Aorta (tissue), 5 donors: Measurements from ENCODE around the gene AP1S3. TPM values are rescaled to one million over a fixed set of nuclear protein-coding genes. Genes with fewer than 3 reads are reported as not detected.

Experiments
- ATAC-seq: fragments of 200-7000 bp; cut with Tn5 transposase; one replicate; pipeline ENCODE4 v1.9.1; 2022; ENCODE audit warnings: moderate library complexity; ENCODE audit not compliant: low FRiP score
- DNase-seq, 2 donors: peaks; one replicate each; pipeline ENCODE4 v3.0.0-alpha.2; 2020
- H3K27ac ChIP-seq, 2 donors: one replicate each; pipeline ENCODE4 v1.5.1; 2013; ENCODE audit warnings: low read length in 2 of 2, mild to moderate bottlenecking in 2 of 2, moderate library complexity in 2 of 2, control low read depth in 1 of 2, inconsistent platforms in 1 of 2, low read depth in 1 of 2
- H3K27me3 ChIP-seq, 2 donors: one replicate each; pipeline ENCODE4 v1.6.1; 2013; ENCODE audit warnings: control low read depth in 1 of 2, low read length in 1 of 2, mild to moderate bottlenecking in 1 of 2, moderate library complexity in 1 of 2; ENCODE audit not compliant: insufficient read depth in 2 of 2, control insufficient read depth in 1 of 2
- H3K36me3 ChIP-seq, 2 donors: one replicate each; pipeline ENCODE4 v1.6.1; 2013; ENCODE audit warnings: control low read depth in 1 of 2, low read length in 1 of 2, mild to moderate bottlenecking in 1 of 2; ENCODE audit not compliant: insufficient read depth in 2 of 2, control insufficient read depth in 1 of 2
- H3K4me1 ChIP-seq, 2 donors: one replicate each; pipeline ENCODE4 v1.6.1; 2013; ENCODE audit warnings: low read length in 2 of 2, control low read depth in 1 of 2, mild to moderate bottlenecking in 1 of 2, moderate library complexity in 1 of 2; ENCODE audit not compliant: insufficient read depth in 2 of 2, control insufficient read depth in 1 of 2
- H3K4me3 ChIP-seq, 2 donors: one replicate each; pipeline ENCODE4 v1.5.1; 2013; ENCODE audit warnings: low read length in 2 of 2, control low read depth in 1 of 2, mild to moderate bottlenecking in 1 of 2
- H3K9me3 ChIP-seq: one replicate; pipeline ENCODE4 v1.6.1; 2013; ENCODE audit warnings: mild to moderate bottlenecking, low read length; ENCODE audit not compliant: control insufficient read depth
- WGBS, 2 donors: extraction: QIAGEN DNeasy Blood & Tissue Kit; methylation state at CpG; one replicate each; pipeline ENCODE4 v1.1.7; 2013; 5-methylcytosine and 5-hydroxymethylcytosine counted together
- intact Hi-C, 2 donors: fragments of 100-400 bp; cut with DNase I; formaldehyde crosslinking; loops; one replicate each; pipeline versions ENCODE4 v1.14.2 to v1.15.0; 2022
- polyA plus RNA-seq, 2 donors: library from polyadenylated mRNA; stranded (reverse); fragments of 200-250 nt; gene quantifications; one replicate each; pipeline ENCODE4 v1.2.3, GENCODE V29; 2013
- total RNA-seq, 2 donors: library from RNA; stranded (reverse); fragmentation: NEBNext Ultra II Directional; extraction: Animal tissue kit (Norgen Biotek cat#: 25700); gene quantifications; one replicate each; pipeline ENCODE4 v1.2.1, GENCODE V29; 2021
- donor health status: healthy with polysubstance abuse.
- donor health status: Bipolar disorder and iron deficiency.
- donor health status: DM: no; HTN: no; CAD: no.
- donor health status: DM: no; HTN: no; CAD: no.
- donor health status: DM: yes; HTN: yes; CAD: no.

The AP1S3 gene
- total and polyA plus RNA-seq, 4 donors = 0.26 to 2.0 (median 0.70) TPM

- intact Hi-C loops = no loop called here
- Histone ChIP-seq H3K4me1 (no peaks in the 10 kb centered on the region), H3K27ac (no peak overlapping the region), H3K36me3 (no peaks in the 10 kb centered on the region), H3K9me3 (no peaks in the 10 kb centered on the region), H3K27me3 (no peaks in the 10 kb centered on the region), H3K4me3 (no peak overlapping the region)
- WGBS, 2 donors = 90 to 96% methylated on average over 5 of the region's 5 CpGs
- no peak for DNase-seq
- ATAC-seq = no peak
Observed at GRCh38 chr2:223786236-223786635, 51.1 kb downstream of the AP1S3 start.

GRCh38 chr2:223784221-223784772, 53.1 kb downstream of the AP1S3 start:
- no peak for ATAC-seq
- 90 to 91% methylated on average over 5 of the region's 5 CpGs for whole genome bisulfite sequencing, 2 donors

DNA sequence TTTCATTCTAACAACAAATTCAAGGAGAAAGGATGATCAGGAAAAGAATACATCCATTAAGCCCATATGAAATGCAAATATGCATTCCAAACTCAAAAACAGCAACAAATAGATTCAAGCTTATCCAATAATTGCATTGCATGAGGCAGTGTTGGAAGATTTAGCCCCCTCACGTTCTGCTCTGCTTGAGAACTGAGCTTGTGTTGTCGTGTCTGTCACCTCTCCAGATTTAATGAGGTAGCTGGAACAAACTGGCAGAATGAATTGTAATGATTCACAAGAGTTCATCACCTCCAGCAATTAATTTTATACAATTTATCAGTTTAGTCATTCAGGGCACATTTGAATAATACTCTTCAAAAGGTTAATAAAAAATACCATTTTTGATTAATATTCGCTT, 54.8 kb downstream of the AP1S3 start:
- no peak overlapping the region for H3K4me3 ChIP-seq
- DNase-seq (no peak), ATAC-seq (no peak)
- intact Hi-C loops = no loop called here
- no peaks in the 10 kb centered on the region for H3K9me3 ChIP-seq
- H3K4me1 ChIP-seq = no peaks in the 10 kb centered on the region
- no peaks in the 10 kb centered on the region for H3K36me3 ChIP-seq
- WGBS, 2 donors = 88 to 89% methylated on average over 3 of the region's 3 CpGs
- H3K27ac ChIP-seq = no peak overlapping the region
- no peaks in the 10 kb centered on the region for H3K27me3 ChIP-seq

More at GRCh38 chr2:223784221-223784772, 53.1 kb downstream of the AP1S3 start:
- DNase-seq = no peak
- H3K4me3 ChIP-seq = no peak overlapping the region
- H3K4me1 ChIP-seq = no peaks in the 10 kb centered on the region
- intact Hi-C loops = no loop called here
- H3K27me3 ChIP-seq = no peaks in the 10 kb centered on the region
- H3K36me3 ChIP-seq = no peaks in the 10 kb centered on the region
- H3K27ac ChIP-seq = no peak overlapping the region
- H3K9me3 ChIP-seq = no peaks in the 10 kb centered on the region

DNA sequence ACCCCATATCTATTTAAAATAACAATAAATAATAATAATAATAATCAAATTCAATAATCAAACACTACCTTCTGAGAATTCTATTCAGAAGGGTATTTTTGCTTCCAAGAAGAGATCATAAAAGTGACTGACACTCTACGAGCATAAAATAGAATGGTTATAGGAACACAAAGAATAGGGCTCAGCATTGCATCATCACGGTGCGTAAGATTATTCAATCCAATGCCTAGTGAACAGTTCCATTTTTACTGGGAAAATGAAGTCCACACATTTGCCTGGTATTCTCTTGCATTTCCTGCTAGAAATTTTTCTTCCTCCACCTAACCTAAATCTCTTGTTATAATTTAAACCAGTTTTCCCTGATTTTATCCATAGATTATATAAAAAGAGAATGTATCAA, 55.8 kb downstream of the AP1S3 start:
- Histone ChIP-seq H3K27ac (no peak overlapping the region), H3K36me3 (no peaks in the 10 kb centered on the region), H3K27me3 (no peaks in the 10 kb centered on the region), H3K9me3 (no peaks in the 10 kb centered on the region), H3K4me3 (no peak overlapping the region), H3K4me1 (no peaks in the 10 kb centered on the region)
- WGBS, 2 donors = 95 to 98% methylated on average over 3 of the region's 3 CpGs
- ATAC-seq = no peak
- intact Hi-C loops = no loop called here
- no peak for DNase-seq

GRCh38 chr2:223779877-223780276, 57.5 kb downstream of the AP1S3 start:
- H3K27me3 ChIP-seq = no peaks in the 10 kb centered on the region
- DNase-seq = no peak
- no peak overlapping the region for H3K4me3 ChIP-seq
- H3K27ac ChIP-seq = no peak overlapping the region
- ATAC-seq = no peak
- H3K9me3 ChIP-seq = no peaks in the 10 kb centered on the region
- no peaks in the 10 kb centered on the region for H3K4me1 ChIP-seq
- H3K36me3 ChIP-seq = no peaks in the 10 kb centered on the region
- intact Hi-C loops = no loop called here
- 90 to 93% methylated on average over 7 of the region's 7 CpGs for WGBS, 2 donors

GRCh38 chr2:223774193-223774592, 63.2 kb downstream of the AP1S3 start:
- no peaks in the 10 kb centered on the region for H3K9me3 ChIP-seq
- no peak overlapping the region for H3K27ac ChIP-seq
- H3K27me3 ChIP-seq = no peaks in the 10 kb centered on the region
- ATAC-seq (no peak), DNase-seq (no peak)
- WGBS, 2 donors = 80 to 97% methylated on average over 8 of the region's 8 CpGs
- intact Hi-C loops = no loop called here
- no peaks in the 10 kb centered on the region for H3K36me3 ChIP-seq
- H3K4me3 ChIP-seq = no peak overlapping the region
- no peaks in the 10 kb centered on the region for H3K4me1 ChIP-seq

GRCh38 chr2:223772363-223772762, 65.0 kb downstream of the AP1S3 start:
- intact Hi-C loops = no loop called here
- DNase-seq = no peak
- no peak overlapping the region for H3K27ac ChIP-seq
- no peak overlapping the region for H3K4me3 ChIP-seq
- H3K9me3 ChIP-seq = no peaks in the 10 kb centered on the region
- H3K4me1 ChIP-seq = no peaks in the 10 kb centered on the region
- ATAC-seq = no peak
- no peaks in the 10 kb centered on the region for H3K36me3 ChIP-seq
- no peaks in the 10 kb centered on the region for H3K27me3 ChIP-seq
- WGBS, 2 donors = 78 to 85% methylated on average over 3 of the region's 3 CpGs

DNA sequence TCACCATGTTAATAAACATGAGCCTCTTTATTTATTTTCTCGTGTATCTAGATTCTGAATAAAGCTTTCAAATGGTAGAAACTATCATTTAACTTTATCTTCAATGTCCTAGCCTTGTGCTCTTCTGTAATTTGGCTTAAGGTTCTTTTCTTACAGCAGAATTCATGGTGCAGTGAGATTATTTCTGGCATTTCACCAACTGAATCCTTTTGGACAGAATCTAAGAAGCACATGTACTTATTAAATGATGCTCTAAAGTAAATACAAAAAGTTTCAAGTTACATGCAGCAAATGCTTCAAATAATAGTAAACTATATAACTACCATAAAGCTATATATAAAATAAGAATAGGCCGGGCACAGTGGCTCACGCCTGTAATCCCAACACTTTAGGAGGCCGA, 65.9 kb downstream of the AP1S3 start:
- no peak overlapping the region for H3K4me3 ChIP-seq
- WGBS, 2 donors = 97% methylated on average over 4 of the region's 4 CpGs
- H3K4me1 ChIP-seq = no peaks in the 10 kb centered on the region
- no peaks in the 10 kb centered on the region for H3K27me3 ChIP-seq
- intact Hi-C loops = no loop called here
- no peak for DNase-seq
- no peak for ATAC-seq
- H3K36me3 ChIP-seq = no peaks in the 10 kb centered on the region
- H3K9me3 ChIP-seq = no peaks in the 10 kb centered on the region
- H3K27ac ChIP-seq = no peak overlapping the region

GRCh38 chr2:223768179-223768578, 69.2 kb downstream of the AP1S3 start:
- DNase-seq (no peak), ATAC-seq (no peak)
- intact Hi-C loops = no loop called here
- H3K36me3 ChIP-seq = no peaks in the 10 kb centered on the region
- no peaks in the 10 kb centered on the region for H3K27me3 ChIP-seq
- no peaks in the 10 kb centered on the region for H3K9me3 ChIP-seq
- no peak overlapping the region for H3K4me3 ChIP-seq
- H3K27ac ChIP-seq = no peak overlapping the region
- WGBS, 2 donors = 45 to 65% methylated on average over 3 of the region's 3 CpGs
- no peaks in the 10 kb centered on the region for H3K4me1 ChIP-seq
